H9 (cell line): Measurements from ENCODE around the gene ITPR2. TPM values are rescaled to one million over a fixed set of nuclear protein-coding genes. Genes with fewer than 3 reads are reported as not detected.

Experiments
- DNase-seq: peaks from one replicate; pipeline ENCODE4 v3.0.0-alpha.2; 2017
- H2AFZ ChIP-seq: one replicate; pipeline ENCODE4 v1.6.1; 2013; ENCODE audit warnings: mild to moderate bottlenecking, low read length, control low read depth, moderate library complexity
- H2AK5ac ChIP-seq: 2 replicates; pipeline ENCODE4 v1.6.1; 2013; ENCODE audit warnings: low read length, control low read depth, mixed read lengths; ENCODE audit not compliant: insufficient read length
- H2BK120ac ChIP-seq: one replicate; pipeline ENCODE4 v1.6.1; 2013; ENCODE audit warnings: low read depth, mild to moderate bottlenecking, low read length, control low read depth, inconsistent platforms; ENCODE audit not compliant: poor library complexity, severe bottlenecking
- H2BK12ac ChIP-seq: 2 replicates; pipeline ENCODE4 v1.6.1; 2013; ENCODE audit warnings: low read length, control low read depth, mixed read lengths, low read depth; ENCODE audit not compliant: insufficient read length
- H2BK15ac ChIP-seq: 2 replicates; pipeline ENCODE4 v1.6.1; 2013; ENCODE audit warnings: low read depth, low read length, control low read depth
- H2BK20ac ChIP-seq: one replicate; pipeline ENCODE4 v1.6.1; 2013; ENCODE audit warnings: low read depth, mild to moderate bottlenecking, low read length, control low read depth, inconsistent platforms; ENCODE audit not compliant: poor library complexity, severe bottlenecking
- H2BK5ac ChIP-seq: 2 replicates; pipeline ENCODE4 v1.6.1; 2013; ENCODE audit warnings: low read length, control low read depth, mixed read lengths; ENCODE audit not compliant: insufficient read length
- H3K14ac ChIP-seq: 2 replicates; pipeline ENCODE4 v1.6.1; 2013; ENCODE audit warnings: low read length, control low read depth; ENCODE audit not compliant: insufficient read depth
- H3K18ac ChIP-seq: 2 replicates; pipeline ENCODE4 v1.6.1; 2013; ENCODE audit warnings: low read depth, mild to moderate bottlenecking, mixed read lengths, low read length, control low read depth; ENCODE audit not compliant: insufficient read length
- H3K23ac ChIP-seq: 2 replicates; pipeline ENCODE4 v1.6.1; 2013; ENCODE audit warnings: low read length, control low read depth, mixed read lengths, low read depth; ENCODE audit not compliant: insufficient read length
- H3K23me2 ChIP-seq: 2 replicates; pipeline ENCODE4 v1.6.1; 2013; ENCODE audit warnings: low read depth, mild to moderate bottlenecking, mixed read lengths, low read length, control low read depth; ENCODE audit not compliant: insufficient read length, poor library complexity, severe bottlenecking
- H3K27ac ChIP-seq: 2 replicates; pipeline ENCODE4 v1.5.1; 2013; ENCODE audit warnings: low read length, control low read depth, mixed read lengths, low read depth; ENCODE audit not compliant: insufficient read length
- H3K27me3 ChIP-seq: 2 replicates; pipeline ENCODE4 v1.6.1; 2013; ENCODE audit warnings: low read length, control low read depth, inconsistent platforms; ENCODE audit not compliant: insufficient read depth
- H3K4ac ChIP-seq: 2 replicates; pipeline ENCODE4 v1.6.1; 2013; ENCODE audit warnings: low read depth, mild to moderate bottlenecking, control low read depth, inconsistent platforms, low read length, moderate library complexity
- H3K4me1 ChIP-seq: 2 replicates; pipeline ENCODE4 v1.6.1; 2013; ENCODE audit warnings: low read length, control low read depth, inconsistent platforms; ENCODE audit not compliant: insufficient read depth
- H3K4me2 ChIP-seq: 2 replicates; pipeline ENCODE4 v1.6.1; 2013; ENCODE audit warnings: low read length, control low read depth, mixed read lengths; ENCODE audit not compliant: insufficient read length, insufficient read depth
- H3K56ac ChIP-seq: 2 replicates; pipeline ENCODE4 v1.6.1; 2013; ENCODE audit warnings: low read depth, mild to moderate bottlenecking, mixed read lengths, low read length, control low read depth; ENCODE audit not compliant: insufficient read length
- H3K79me1 ChIP-seq: 2 replicates; pipeline ENCODE4 v1.6.1; 2013; ENCODE audit warnings: low read depth, mild to moderate bottlenecking, moderate library complexity, low read length, control low read depth, inconsistent platforms; ENCODE audit not compliant: insufficient read depth, poor library complexity, severe bottlenecking
- H3K79me2 ChIP-seq: 2 replicates; pipeline ENCODE4 v1.6.1; 2013; ENCODE audit warnings: low read length, control low read depth, inconsistent platforms; ENCODE audit not compliant: insufficient read depth
- H3K9ac ChIP-seq: 2 replicates; pipeline ENCODE4 v1.6.1; 2013; ENCODE audit warnings: low read length, control low read depth, mixed read lengths; ENCODE audit not compliant: insufficient read length; ENCODE audit errors: extremely low read depth
- H3K9me3 ChIP-seq: one replicate; pipeline ENCODE4 v1.6.1; 2013; ENCODE audit warnings: low read depth, low read length, inconsistent platforms; ENCODE audit not compliant: control insufficient read depth
- H3T11ph ChIP-seq: one replicate; pipeline ENCODE4 v1.6.1; 2013; ENCODE audit warnings: mild to moderate bottlenecking, low read length, control low read depth, inconsistent platforms
- H4K20me1 ChIP-seq: one replicate; pipeline ENCODE4 v1.6.1; 2013; ENCODE audit not compliant: control insufficient read depth, insufficient read length, insufficient read depth
- H4K5ac ChIP-seq: 2 replicates; pipeline ENCODE4 v1.6.1; 2013; ENCODE audit warnings: low read depth, mild to moderate bottlenecking, mixed read lengths, low read length, control low read depth; ENCODE audit not compliant: insufficient read length
- H4K8ac ChIP-seq: replicated peaks from 2 replicates; pipeline ENCODE4 v1.6.1; 2013; ENCODE audit warnings: low read length, control low read depth, mixed read lengths, low read depth; ENCODE audit not compliant: insufficient read length
- H4K91ac ChIP-seq: 2 replicates; pipeline ENCODE4 v1.6.1; 2013; ENCODE audit warnings: low read depth, mild to moderate bottlenecking, moderate library complexity, mixed read lengths, low read length, control low read depth; ENCODE audit not compliant: insufficient read length
- H3K27ac Mint-ChIP-seq, 3 experiments: 2 replicates in 2 of 3; 3 replicates in 1 of 3; pipeline ENCODE4 v1.8.0; 2020 to 2021; ENCODE audit warnings: mixed read lengths in 3 of 3, mild to moderate bottlenecking in 1 of 3, moderate library complexity in 1 of 3
- H3K27me3 Mint-ChIP-seq: 2 replicates; pipeline ENCODE4 v1.8.0; 2021; ENCODE audit warnings: low read depth, mild to moderate bottlenecking, moderate library complexity, mixed read lengths
- H3K36me3 Mint-ChIP-seq, 3 experiments: 2 replicates in 2 of 3; 3 replicates in 1 of 3; pipeline ENCODE4 v1.8.0; 2020 to 2021; ENCODE audit warnings: low read depth in 3 of 3, mixed read lengths in 3 of 3; ENCODE audit not compliant: insufficient read depth in 1 of 3
- H3K4me1 Mint-ChIP-seq, 2 experiments: 2 replicates each; pipeline ENCODE4 v1.8.0; 2020; ENCODE audit warnings: mixed read lengths in 2 of 2
- H3K4me3 Mint-ChIP-seq, 2 experiments: 2 replicates in 1 of 2; 3 replicates in 1 of 2; pipeline ENCODE4 v1.8.0; 2020 to 2021; ENCODE audit warnings: mild to moderate bottlenecking in 2 of 2, mixed read lengths in 2 of 2, moderate library complexity in 1 of 2
- H3K9me3 Mint-ChIP-seq, 2 experiments: 2 replicates in 1 of 2; 3 replicates in 1 of 2; pipeline ENCODE4 v1.8.0; 2020; ENCODE audit warnings: mild to moderate bottlenecking in 2 of 2, mixed read lengths in 2 of 2, moderate library complexity in 1 of 2
- WGBS: extraction: QIAGEN DNeasy Blood & Tissue Kit; methylation state at CpG from one replicate; pipeline ENCODE4 v1.1.7; 2013; ENCODE audit warnings: missing lambda C conversion rate, low lambda C conversion rate, mixed read lengths; ENCODE audit not compliant: insufficient read length; ENCODE audit errors: extremely low coverage; 5-methylcytosine and 5-hydroxymethylcytosine counted together
- total RNA-seq: library from RNA; stranded (reverse); gene quantifications from 2 replicates; pipeline ENCODE4 v1.2.1, GENCODE V29; 2021
- TF ChIP-seq, protein P1 (sequence below): fragments of 200-600 bp; sonication (generic); conservative IDR thresholded peaks from 3 replicates; pipeline ENCODE4 v1.8.0; 2021; ENCODE audit warnings: antibody characterized with exemption, mild to moderate bottlenecking

The ITPR2 gene
- total RNA-seq, 1 experiment from 2014 or later = 14.8 TPM

DNA sequence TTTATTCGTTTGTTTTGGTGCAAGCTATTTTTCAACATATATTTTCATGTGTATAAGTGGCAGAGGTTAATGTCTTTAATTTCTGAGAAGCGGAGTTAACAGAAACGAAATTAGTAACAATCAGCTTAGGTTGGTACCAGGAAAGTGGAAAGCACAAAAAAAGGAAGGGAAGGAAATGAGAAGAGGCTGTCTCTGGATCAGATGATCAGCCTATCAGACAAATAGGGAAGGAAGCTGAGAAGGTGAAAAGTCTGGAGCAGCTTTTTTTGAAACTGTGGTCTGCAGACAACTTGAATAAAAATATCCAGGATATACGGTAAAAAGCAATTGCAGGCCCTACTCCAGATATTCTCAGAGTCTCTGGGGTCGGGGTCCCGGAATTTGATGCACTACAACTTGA is 372.6 kb downstream of the ITPR2 start:
- no peak overlapping the region for H3K27ac ChIP-seq

More for the DNA sequence above, 372.6 kb downstream of the ITPR2 start:
- TF ChIP-seq, protein P1, sequence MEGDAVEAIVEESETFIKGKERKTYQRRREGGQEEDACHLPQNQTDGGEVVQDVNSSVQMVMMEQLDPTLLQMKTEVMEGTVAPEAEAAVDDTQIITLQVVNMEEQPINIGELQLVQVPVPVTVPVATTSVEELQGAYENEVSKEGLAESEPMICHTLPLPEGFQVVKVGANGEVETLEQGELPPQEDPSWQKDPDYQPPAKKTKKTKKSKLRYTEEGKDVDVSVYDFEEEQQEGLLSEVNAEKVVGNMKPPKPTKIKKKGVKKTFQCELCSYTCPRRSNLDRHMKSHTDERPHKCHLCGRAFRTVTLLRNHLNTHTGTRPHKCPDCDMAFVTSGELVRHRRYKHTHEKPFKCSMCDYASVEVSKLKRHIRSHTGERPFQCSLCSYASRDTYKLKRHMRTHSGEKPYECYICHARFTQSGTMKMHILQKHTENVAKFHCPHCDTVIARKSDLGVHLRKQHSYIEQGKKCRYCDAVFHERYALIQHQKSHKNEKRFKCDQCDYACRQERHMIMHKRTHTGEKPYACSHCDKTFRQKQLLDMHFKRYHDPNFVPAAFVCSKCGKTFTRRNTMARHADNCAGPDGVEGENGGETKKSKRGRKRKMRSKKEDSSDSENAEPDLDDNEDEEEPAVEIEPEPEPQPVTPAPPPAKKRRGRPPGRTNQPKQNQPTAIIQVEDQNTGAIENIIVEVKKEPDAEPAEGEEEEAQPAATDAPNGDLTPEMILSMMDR = no peak
- Mint-ChIP-seq H3K27me3 (no peaks in the 10 kb centered on the region), H3K36me3 (peaks cover 0 to 5% (median 0%) of the 10 kb centered on the region in 3 experiments; a peak in 2 of 7 replicates), H3K9me3 (no peaks in the 10 kb centered on the region), H3K4me3 (no peak overlapping the region), H3K27ac (no peak overlapping the region), H3K4me1 (peaks cover 0 to 2% of the 10 kb centered on the region in 2 experiments; a peak in 2 of 4 replicates)
- Histone ChIP-seq H4K91ac (no peak overlapping the region), H3K18ac (no peak overlapping the region), H4K20me1 (no peaks in the 10 kb centered on the region), H2BK15ac (no peak overlapping the region), H3K4ac (no peak overlapping the region), H2BK5ac (no peak overlapping the region), H3K14ac (no peak overlapping the region), H4K8ac (no peak overlapping the region), H3K23me2 (no peaks in the 10 kb centered on the region), H3K4me1 (no peaks in the 10 kb centered on the region), H3K56ac (no peak overlapping the region), H3K4me2 (no peak overlapping the region), H2BK120ac (no peak overlapping the region), H2BK20ac (no peak overlapping the region), H3K79me2 (no peaks in the 10 kb centered on the region), H2BK12ac (no peak overlapping the region), H3K9me3 (no peaks in the 10 kb centered on the region), H3K9ac (no peak overlapping the region), H2AFZ (no peak overlapping the region), H3K27me3 (no peaks in the 10 kb centered on the region), H4K5ac (no peak overlapping the region), H2AK5ac (no peak overlapping the region), H3K23ac (no peak overlapping the region), H3T11ph (no peak overlapping the region), H3K79me1 (no peaks in the 10 kb centered on the region)
- no CpG with 5 or more reads among the region's 6 CpGs for WGBS
- no peak for DNase-seq
